ENCODE results near the gene TNRC18. TPM values are rescaled to one million over a fixed set of nuclear protein-coding genes. Genes with fewer than 3 reads are reported as not detected.
"Not testable (repeated sequence)": the region's sequence is repeated elsewhere in the genome, so short reads cannot be mapped to it uniquely, and the experiment has no call there.

The TNRC18 gene
- total and polyA plus RNA-seq, 4 donors, result 33.4 to 117 (median 84.1) TPM

DNA sequence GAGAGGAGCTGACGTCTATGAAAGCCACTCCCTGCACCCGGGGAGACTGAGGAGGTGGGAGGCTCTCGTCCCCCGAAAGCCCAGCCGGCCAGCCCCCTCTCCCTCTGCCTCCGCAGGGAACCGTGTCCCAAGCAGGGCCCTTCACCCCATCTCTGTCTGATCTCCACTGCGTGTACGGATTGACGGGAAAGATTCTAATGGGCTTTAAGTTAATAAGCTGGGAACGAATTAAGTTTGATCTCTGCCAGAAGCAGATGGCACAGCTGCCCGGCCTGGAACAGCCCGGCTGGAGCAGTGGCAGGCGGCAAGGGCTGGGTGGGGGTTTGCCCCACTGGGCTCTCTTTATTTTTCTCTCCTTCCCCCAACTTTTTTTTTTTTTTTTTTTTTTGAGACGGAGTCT is 147.0 kb downstream of the TNRC18 start:
- H3K4me1 ChIP-seq (ENCODE audit: control insufficient read depth in 5 of 5, insufficient read depth in 5 of 5, low read length in 5 of 5), result peaks cover 0 to 9% (median 0%) of the 10 kb centered on the region in 5 donors
- H3K9me3 ChIP-seq (ENCODE audit: control insufficient read depth in 4 of 4, insufficient read depth in 3 of 4, low read length in 3 of 4), result peaks cover 0 to 2% (median 0%) of the 10 kb centered on the region in 4 donors
- WGBS, 2 donors, result 87 to 88% methylated on average over 15 of the region's 15 CpGs
- H3K27me3 ChIP-seq (ENCODE audit: control insufficient read depth in 3 of 3, insufficient read depth in 3 of 3, low read length in 2 of 3), result no peaks in the 10 kb centered on the region
- DNase-seq (no peak), ATAC-seq (ENCODE audit: insufficient read depth, low FRiP score) (no peak)
- TF ChIP-seq, protein P1, sequence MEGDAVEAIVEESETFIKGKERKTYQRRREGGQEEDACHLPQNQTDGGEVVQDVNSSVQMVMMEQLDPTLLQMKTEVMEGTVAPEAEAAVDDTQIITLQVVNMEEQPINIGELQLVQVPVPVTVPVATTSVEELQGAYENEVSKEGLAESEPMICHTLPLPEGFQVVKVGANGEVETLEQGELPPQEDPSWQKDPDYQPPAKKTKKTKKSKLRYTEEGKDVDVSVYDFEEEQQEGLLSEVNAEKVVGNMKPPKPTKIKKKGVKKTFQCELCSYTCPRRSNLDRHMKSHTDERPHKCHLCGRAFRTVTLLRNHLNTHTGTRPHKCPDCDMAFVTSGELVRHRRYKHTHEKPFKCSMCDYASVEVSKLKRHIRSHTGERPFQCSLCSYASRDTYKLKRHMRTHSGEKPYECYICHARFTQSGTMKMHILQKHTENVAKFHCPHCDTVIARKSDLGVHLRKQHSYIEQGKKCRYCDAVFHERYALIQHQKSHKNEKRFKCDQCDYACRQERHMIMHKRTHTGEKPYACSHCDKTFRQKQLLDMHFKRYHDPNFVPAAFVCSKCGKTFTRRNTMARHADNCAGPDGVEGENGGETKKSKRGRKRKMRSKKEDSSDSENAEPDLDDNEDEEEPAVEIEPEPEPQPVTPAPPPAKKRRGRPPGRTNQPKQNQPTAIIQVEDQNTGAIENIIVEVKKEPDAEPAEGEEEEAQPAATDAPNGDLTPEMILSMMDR (IDR thresholded peaks at IDR 0.05; ENCODE audit: control extremely low read depth, extremely low read depth), result no peak
- no peaks in the 10 kb centered on the region for H3K36me3 ChIP-seq (ENCODE audit: control insufficient read depth in 4 of 4, insufficient read depth in 4 of 4, low read length in 4 of 4)
- H3K9ac ChIP-seq (ENCODE audit: insufficient read depth in 1 of 2, low read length in 2 of 2), result no peak overlapping the region
- H3K4me3 ChIP-seq, result no peak overlapping the region
- H3K27ac ChIP-seq (ENCODE audit: low read depth in 1 of 2, low read length in 1 of 2), result no peak overlapping the region

DNA sequence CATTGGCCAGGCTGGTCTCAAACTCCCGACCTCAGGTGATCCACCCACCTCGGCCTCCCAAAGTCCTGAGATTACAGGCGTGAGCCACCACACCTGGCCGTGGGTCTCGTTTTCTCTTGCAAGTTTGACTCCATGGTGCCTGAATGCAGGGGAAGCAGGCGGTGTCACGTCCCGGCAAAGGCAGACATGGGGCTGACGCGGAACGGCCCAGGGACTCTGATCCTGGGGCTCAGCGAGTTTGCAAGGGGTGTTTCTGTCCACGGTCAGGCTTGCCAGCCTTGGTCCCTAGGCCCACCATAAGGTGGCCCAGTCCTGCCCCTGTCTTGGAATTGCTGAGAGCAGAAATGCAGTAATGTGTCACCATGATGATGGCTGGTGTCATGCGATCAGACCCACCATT is 147.5 kb downstream of the TNRC18 start:
- not testable (repeated sequence) for ATAC-seq (ENCODE audit: insufficient read depth, low FRiP score); H3K27ac ChIP-seq (ENCODE audit: low read depth in 1 of 2, low read length in 1 of 2); H3K36me3 ChIP-seq (ENCODE audit: control insufficient read depth in 4 of 4, insufficient read depth in 4 of 4, low read length in 4 of 4); H3K9me3 ChIP-seq (ENCODE audit: control insufficient read depth in 4 of 4, insufficient read depth in 3 of 4, low read length in 3 of 4); H3K27me3 ChIP-seq (ENCODE audit: control insufficient read depth in 3 of 3, insufficient read depth in 3 of 3, low read length in 2 of 3); H3K4me3 ChIP-seq; DNase-seq; H3K9ac ChIP-seq (ENCODE audit: insufficient read depth in 1 of 2, low read length in 2 of 2); H3K4me1 ChIP-seq (ENCODE audit: control insufficient read depth in 5 of 5, insufficient read depth in 5 of 5, low read length in 5 of 5)
- 93% methylated on average over 14 of the region's 14 CpGs for WGBS, 2 donors

DNA sequence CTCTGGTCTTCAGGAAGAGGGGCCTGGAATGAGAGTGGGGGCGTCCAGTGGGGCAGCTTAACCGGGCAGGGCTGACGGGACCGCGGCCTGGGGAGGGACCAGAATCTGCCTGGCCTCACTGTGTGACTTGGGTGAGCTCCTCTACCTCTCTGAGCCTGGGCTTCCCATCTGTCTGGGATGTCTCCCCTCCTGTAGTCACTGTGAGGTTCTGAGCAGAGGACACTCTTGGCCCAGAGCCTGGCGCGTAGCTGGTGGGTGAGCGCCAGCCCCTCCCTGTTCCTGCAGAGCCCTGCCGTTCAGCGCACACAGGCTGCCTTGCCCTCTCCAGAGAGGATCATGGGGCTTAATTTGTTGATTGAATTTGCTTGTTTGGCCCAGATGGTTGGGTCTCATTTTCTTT is 148.1 kb downstream of the TNRC18 start:
- DNase-seq, result peak; percentile 68 to 83 (median 69)
- H3K4me3 ChIP-seq; ATAC-seq (ENCODE audit: insufficient read depth, low FRiP score); H3K36me3 ChIP-seq (ENCODE audit: control insufficient read depth in 4 of 4, insufficient read depth in 4 of 4, low read length in 4 of 4); H3K27me3 ChIP-seq (ENCODE audit: control insufficient read depth in 3 of 3, insufficient read depth in 3 of 3, low read length in 2 of 3); H3K27ac ChIP-seq (ENCODE audit: low read depth in 1 of 2, low read length in 1 of 2); H3K9ac ChIP-seq (ENCODE audit: insufficient read depth in 1 of 2, low read length in 2 of 2); H3K4me1 ChIP-seq (ENCODE audit: control insufficient read depth in 5 of 5, insufficient read depth in 5 of 5, low read length in 5 of 5); H3K9me3 ChIP-seq (ENCODE audit: control insufficient read depth in 4 of 4, insufficient read depth in 3 of 4, low read length in 3 of 4): not testable (repeated sequence)
- WGBS, 2 donors, result 39 to 91% methylated on average over 8 to 10 of the region's 10 CpGs

DNA sequence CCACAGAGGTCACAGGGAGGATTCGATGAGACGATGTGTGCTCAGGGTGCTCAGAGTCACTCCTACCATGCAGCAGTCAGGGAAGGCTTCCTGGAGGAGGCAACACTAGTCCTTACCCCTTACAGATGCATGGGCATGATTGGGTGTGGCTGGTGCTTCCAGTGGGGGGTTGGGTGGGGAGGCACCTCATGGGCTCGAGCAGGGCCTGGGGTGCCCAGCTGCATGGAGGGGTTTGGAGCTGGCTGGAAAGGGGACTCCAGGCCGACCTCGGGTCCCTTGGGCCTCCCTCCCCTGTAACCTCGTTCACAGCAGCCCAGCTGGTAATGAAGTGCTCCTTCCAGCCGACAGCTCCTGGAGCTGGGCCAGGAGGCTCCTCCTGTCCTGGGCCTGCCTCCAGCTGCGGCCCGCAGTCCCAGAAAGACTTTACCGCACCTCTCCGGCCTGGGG is 148.6 kb downstream of the TNRC18 start:
- H3K27me3 ChIP-seq (ENCODE audit: control insufficient read depth in 3 of 3, insufficient read depth in 3 of 3, low read length in 2 of 3); H3K4me1 ChIP-seq (ENCODE audit: control insufficient read depth in 5 of 5, insufficient read depth in 5 of 5, low read length in 5 of 5); H3K4me3 ChIP-seq; H3K9me3 ChIP-seq (ENCODE audit: control insufficient read depth in 4 of 4, insufficient read depth in 3 of 4, low read length in 3 of 4); H3K27ac ChIP-seq (ENCODE audit: low read depth in 1 of 2, low read length in 1 of 2); H3K9ac ChIP-seq (ENCODE audit: insufficient read depth in 1 of 2, low read length in 2 of 2); ATAC-seq (ENCODE audit: insufficient read depth, low FRiP score); H3K36me3 ChIP-seq (ENCODE audit: control insufficient read depth in 4 of 4, insufficient read depth in 4 of 4, low read length in 4 of 4): not testable (repeated sequence)
- 43 to 62% methylated on average over 11 of the region's 11 CpGs for WGBS, 2 donors
- peak; percentile 78 to 80 (median 79) for DNase-seq

DNA sequence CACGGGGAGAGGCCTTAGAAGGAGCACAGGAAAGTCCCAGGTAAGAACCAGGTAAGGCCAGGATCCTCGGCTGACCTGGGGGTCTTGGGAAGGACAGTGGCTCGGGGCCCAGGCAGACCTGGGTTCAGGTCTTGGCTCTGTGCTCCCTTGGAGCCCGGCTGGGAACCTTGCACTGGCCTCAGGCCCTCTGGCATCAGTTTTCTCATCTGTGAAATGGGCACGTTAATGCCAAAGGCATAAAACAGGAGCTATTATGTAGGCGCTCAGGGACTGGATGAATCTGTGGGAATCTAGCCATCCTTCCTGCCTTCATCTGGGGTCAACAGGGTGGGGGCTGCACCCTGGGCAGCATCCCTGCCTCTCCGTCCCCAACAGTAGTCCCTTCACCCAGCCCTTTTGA is 149.2 kb downstream of the TNRC18 start:
- TF ChIP-seq, protein P1 (IDR thresholded peaks at IDR 0.05; ENCODE audit: control extremely low read depth, extremely low read depth), result no peak
- Histone ChIP-seq H3K4me3 (no peak overlapping the region), H3K4me1 (ENCODE audit: control insufficient read depth in 5 of 5, insufficient read depth in 5 of 5, low read length in 5 of 5) (peaks cover 0 to 9% (median 0%) of the 10 kb centered on the region in 5 donors), H3K27me3 (ENCODE audit: control insufficient read depth in 3 of 3, insufficient read depth in 3 of 3, low read length in 2 of 3) (no peaks in the 10 kb centered on the region), H3K9me3 (ENCODE audit: control insufficient read depth in 4 of 4, insufficient read depth in 3 of 4, low read length in 3 of 4) (no peaks in the 10 kb centered on the region), H3K36me3 (ENCODE audit: control insufficient read depth in 4 of 4, insufficient read depth in 4 of 4, low read length in 4 of 4) (no peaks in the 10 kb centered on the region), H3K27ac (ENCODE audit: low read depth in 1 of 2, low read length in 1 of 2) (no peak overlapping the region), H3K9ac (ENCODE audit: insufficient read depth in 1 of 2, low read length in 2 of 2) (no peak overlapping the region)
- DNase-seq (no peak), ATAC-seq (ENCODE audit: insufficient read depth, low FRiP score) (no peak)
- WGBS, 2 donors, result 72 to 90% methylated on average over 7 of the region's 7 CpGs

DNA sequence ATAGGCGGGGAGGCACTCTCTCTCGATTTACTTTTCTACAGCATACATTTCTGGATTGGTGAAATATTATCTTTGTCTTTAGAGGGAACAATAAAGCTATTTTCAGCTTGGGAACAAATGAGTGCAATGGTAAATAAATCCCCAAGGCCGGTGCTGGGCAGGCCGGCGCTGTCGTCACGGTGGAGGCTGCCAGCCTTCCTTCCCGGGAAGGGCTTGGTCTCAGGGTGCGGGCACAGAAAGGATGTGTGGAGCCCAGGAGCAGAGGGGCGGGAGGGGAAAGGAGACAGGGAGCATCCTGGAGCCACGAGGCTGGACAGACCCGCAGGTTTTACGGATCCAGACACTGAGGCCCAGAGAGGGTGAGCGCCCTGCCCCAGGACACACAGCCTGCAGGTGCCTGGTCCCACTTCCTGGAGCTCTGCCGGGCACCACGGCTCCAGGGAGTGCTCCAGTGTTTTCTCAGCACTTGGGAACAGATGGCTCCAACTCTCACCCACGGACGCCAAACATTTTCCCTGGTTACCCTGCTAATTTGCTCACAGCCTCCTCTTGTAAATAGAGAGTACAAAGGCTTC is 149.7 kb downstream of the TNRC18 start:
- H3K9ac ChIP-seq (ENCODE audit: insufficient read depth in 1 of 2, low read length in 2 of 2); H3K27me3 ChIP-seq (ENCODE audit: control insufficient read depth in 3 of 3, insufficient read depth in 3 of 3, low read length in 2 of 3); ATAC-seq (ENCODE audit: insufficient read depth, low FRiP score); H3K36me3 ChIP-seq (ENCODE audit: control insufficient read depth in 4 of 4, insufficient read depth in 4 of 4, low read length in 4 of 4); H3K4me3 ChIP-seq; H3K9me3 ChIP-seq (ENCODE audit: control insufficient read depth in 4 of 4, insufficient read depth in 3 of 4, low read length in 3 of 4); DNase-seq; H3K4me1 ChIP-seq (ENCODE audit: control insufficient read depth in 5 of 5, insufficient read depth in 5 of 5, low read length in 5 of 5); H3K27ac ChIP-seq (ENCODE audit: low read depth in 1 of 2, low read length in 1 of 2): not testable (repeated sequence)
- WGBS, 2 donors, result 57 to 68% methylated on average over 17 to 18 of the region's 18 CpGs

All from lung (tissue), 12 donors.